Epidermal melanocyte (primary cell): Measurements from ENCODE around the gene RNF115.
"Not testable (repeated sequence)": the region's sequence is repeated elsewhere in the genome, so short reads cannot be mapped to it uniquely, and the experiment has no call there.

Source experiments
- DNase-seq: peaks from one replicate; pipeline ENCODE4 v3.0.0; 2011; ENCODE audit warnings: low spot score; ENCODE audit not compliant: insufficient read length

The RNF115 gene

DNA sequence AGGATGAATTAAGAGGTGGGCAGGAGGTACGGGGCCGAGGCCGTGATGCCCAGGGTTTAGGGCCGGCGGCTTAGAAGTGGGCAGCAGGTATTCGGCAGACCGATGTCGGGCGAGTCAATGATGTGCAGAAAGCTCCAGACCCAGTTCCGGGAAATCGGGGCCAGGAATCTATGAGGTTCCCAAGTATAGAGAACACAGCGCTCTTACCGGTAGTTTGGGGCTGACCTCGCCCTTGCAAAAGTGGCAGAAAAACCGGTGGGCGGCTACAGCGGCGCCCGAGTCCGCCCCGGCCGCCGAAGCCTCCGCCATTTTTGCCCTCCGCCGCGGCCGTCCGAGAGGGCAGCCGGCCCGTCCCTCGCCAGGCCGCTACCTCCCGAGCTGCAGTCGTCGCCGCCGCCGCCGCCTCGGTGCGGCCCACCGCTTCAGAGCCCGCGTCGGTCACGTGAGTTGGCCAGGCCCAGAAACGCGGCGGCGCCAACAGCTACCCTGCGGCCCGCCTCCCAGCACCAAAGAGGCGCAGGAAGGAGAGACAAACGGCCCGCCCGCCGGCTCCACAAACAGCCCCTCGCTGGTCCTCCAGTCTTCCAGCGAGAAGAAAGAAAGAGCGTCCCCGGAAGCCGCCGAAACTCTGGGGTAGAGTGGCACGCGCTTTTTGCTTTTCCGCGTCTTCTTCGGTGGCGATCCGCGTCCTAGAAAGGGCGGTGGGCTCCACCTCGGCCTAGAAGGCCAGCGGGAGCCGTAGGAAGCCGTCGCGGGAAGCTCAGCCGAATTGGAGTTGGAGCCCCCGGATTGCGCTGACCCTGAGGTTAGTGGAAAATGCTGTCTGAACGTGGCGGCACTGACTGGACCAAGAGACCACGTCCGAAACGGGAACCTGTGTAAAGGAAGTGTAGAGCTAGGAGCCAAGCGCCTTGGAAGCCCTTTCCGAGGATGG, at the start of gene RNF115, which contains the start of gene POLR3C:
Gene RNF115 (minus strand): TSS at position 531 of the 934 bp plus-strand sequence. CDS start 222 bp downstream, at position 309.
Gene POLR3C (plus strand): TSS at position 636 of the 934 bp plus-strand sequence. CDS start 1,577 bp downstream, outside the sequence.
- DNase-seq: peak; percentile 89

DNA sequence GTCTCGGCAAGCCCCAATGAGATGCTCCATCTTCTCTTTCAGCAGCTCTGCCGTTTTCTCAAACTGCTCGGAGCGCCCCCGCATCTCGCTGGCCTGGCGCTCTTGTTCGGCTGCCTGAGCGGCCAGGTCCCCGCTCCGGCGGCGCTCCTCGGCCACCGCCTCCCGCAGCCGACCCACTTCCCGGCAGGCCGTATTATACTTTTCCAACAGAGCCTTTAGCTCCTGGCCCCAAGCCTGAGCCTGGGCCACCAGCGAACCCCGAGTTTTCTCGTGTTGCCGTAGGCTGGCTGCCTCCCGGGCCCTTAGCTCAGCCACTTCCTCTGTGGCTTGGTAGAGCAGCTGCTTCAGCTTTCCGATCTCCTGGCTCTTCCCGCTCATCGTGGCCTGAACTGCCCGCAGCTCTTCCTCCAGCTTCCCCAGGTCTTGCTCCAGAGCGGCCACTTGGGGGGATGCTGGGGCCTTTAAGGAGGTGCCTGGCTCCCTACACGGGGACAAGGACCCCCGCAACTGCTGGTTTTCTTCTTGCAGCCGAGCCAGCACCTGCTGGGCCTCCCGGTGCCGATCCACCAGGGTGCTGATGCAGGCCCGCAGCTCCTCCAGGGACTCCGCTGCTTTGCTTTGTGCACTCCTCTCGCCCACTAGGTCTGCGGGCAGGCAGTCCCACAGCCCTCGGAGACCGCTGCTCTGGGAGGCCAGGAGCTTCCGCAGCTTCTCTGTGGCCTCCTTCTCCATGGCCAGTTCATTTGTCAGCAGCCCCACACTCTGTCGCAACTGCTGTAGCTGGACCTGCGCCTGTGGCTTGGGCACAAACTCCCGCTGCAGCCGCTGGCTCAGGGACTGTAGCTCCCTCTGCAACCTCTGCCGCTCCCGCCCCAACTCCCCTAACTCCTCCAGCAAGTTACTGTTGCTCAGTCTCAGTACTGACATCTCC, 48.4 kb upstream of the RNF115 start:
- DNase-seq: no peak

DNA sequence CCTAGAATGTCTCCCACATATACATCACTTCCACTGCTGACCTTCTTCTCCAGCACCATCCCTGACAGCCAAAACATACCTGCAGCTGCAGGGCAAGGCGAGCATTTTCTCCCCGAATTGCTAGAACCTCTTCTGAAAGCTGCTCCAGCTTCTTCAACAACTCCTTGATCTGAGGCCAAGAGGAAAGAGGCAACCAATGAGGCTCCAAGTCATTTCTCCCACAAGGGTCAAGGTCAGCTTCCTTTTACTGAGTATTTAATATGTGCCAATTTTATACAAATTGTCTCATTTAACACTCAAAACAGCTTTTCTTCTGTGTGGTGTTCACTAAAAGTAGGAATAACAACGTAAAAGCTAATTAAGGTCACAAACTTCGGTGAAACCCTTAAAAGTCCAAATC, 44.3 kb upstream of the RNF115 start:
- no peak for DNase-seq

DNA sequence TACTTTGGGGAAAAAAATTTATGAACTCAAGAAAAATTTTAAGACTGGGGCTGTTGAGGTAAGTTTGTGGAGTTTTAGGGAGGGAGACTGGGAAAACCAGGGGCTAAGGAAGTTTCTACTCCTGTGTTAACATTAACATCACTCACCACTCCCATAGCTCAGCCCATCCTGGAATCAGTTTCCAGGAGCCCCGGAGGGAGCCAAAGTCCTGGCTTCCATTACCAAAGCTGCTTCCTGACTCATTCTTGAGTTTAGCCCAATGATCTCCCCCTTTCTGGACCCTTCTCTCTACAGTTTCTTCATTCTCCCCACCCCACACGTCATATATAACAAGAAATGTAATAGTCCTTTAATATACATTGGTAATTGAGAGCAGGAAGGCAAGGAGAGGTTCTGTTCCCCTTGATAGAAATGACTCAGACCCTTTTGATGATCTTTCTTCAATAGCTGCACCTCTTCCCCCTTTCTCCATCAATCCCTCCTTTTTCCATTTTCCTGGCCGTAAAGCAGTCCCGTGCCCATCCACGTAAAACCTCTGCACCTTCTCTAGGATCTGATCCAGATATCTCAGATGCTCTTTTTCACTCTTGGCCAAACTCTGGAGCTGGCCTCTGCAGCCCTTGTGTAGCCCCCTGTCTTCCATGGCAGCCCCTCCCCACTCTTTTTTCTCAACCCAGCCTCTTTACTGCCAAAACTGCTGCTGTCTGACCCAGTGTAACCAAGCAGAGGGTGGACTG, 39.6 kb upstream of the RNF115 start:
- DNase-seq: no peak

DNA sequence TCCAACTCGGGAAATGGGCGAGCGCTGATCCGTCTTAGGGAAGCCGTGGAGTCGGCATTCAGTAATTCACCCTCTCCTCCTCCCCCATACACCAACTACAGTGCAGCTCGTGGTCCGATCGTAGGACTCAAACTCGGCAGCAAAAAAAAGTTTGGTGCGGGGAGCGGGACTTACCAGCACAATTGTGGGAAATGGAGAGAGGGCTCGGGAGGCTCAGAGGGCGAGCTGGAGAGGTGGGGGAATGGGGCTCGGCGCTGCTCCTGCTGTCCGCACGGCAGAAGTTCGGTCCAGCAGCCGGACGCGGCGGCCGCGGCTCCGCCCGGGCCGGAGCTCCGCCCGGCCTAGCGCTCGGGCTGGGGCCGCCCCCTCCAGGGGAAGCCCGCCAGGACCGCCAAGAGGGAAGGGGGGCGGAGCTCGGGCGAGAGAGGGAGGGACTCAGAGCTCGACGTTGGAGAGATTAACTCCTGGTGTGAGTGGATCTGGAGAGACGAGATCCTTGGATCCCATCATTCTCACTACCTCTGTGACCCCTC, 35.7 kb upstream of the RNF115 start:
- DNase-seq: peak; percentile 93

DNA sequence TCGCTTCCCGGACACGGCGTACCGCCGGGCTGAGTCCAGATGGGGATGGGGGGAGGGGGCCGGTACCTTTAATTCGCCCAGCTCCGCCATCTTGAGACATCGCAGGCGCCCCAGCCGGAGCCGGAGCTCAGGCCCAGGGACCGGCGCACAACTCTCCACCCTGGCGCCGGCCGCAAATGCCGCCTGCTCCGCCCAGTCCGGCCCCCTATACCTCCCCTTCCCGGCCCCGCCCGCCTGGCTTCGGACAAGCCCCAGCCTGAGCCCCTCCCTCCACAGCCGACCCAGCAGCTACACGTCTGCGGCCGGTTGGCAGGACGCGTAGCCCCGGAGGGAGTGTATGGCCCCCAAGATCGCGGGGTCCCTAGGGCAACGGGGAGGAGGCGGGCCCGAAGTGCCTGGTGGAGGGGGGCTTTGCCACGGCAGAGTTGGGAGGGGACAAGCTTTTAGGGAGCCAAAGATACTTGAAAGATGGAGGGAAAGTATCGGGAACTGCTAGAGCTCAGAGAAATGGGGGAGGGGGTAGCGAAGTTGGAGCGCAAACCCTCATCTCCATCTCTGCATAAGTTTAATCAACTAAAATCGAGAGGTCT, 35.1 kb upstream of the RNF115 start, which contains the start of gene PIAS3:
Gene PIAS3 (minus strand): TSS at position 181 of the 590 bp plus-strand sequence. CDS start 91 bp downstream, at position 90.
- peak; percentile 95 for DNase-seq

DNA sequence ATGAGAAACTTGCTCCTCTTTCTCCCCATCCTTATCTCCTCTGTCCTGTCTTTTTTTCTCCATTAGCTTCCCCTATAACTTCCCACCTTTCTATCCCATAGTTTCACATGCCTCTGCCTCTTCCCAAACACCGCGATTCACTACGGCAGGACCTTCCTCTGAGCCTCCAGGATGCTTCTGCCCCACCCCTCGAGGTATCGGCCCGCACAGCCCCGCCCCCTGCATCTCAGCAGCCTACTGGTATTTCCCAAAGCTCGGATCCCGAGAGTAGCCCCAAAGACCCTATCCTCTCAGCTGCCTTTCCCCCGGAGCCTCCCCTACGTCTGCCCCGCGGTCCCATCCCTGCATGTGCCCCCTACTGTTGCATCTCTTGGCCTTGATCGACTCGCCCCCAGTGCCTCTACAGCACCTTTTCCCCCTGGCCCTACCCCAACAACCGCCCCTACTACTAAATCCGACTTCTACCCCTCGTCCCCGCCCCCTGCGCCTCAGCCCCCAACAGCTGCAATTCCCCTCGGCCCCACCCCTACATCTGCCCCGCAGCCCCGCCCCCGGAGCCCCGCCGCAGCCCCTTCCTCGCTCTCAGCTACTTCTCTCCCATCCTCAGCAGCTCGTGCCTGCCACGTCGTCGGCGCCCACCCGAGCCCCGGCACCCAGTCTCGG, 34.5 kb upstream of the RNF115 start:
- no peak for DNase-seq

DNA sequence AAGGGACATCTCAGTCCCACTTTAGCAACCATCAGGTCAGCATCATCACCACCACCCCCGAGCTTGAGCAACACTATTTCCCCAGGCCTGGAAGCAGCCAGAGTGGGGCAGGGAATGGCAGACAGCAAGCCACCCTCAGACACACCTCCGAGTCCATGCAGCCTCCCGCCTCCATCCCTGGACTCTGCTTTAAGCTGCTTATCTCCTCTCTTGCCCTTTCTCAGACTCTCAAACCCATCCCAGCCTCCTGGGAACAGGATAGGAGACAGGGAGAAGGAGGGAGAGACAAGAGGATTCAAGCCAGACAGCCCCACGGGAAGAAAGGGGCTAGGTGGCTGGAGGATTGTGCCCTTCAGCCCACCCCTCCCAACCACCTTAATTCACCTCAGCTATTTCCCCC, 33.3 kb upstream of the RNF115 start:
- DNase-seq: no peak

DNA sequence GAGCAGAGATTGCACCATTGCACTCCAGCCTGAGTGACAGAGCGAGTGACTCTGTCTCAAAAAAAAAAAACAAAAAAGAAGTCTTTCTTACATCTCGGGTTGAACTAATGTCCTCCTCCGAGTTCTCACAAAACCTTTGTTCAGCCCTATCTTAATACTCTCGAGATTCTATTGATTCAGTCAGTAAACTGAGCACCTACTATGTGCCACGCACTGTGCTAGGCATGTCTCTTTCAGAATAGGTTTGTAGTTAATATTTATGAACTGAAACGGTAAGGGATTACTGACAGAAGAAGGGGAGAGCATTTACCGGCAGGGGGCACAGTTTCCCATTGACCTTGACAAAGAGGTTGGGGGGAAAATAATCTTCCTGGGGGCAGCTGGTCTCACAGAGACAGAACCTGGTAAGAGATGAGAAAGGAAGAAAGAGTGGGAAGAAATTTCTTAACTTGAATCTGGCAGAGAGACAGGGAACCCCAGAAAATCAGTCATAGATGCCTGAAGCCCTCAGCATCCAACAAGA, 31.6 kb upstream of the RNF115 start:
- DNase-seq: no peak

DNA sequence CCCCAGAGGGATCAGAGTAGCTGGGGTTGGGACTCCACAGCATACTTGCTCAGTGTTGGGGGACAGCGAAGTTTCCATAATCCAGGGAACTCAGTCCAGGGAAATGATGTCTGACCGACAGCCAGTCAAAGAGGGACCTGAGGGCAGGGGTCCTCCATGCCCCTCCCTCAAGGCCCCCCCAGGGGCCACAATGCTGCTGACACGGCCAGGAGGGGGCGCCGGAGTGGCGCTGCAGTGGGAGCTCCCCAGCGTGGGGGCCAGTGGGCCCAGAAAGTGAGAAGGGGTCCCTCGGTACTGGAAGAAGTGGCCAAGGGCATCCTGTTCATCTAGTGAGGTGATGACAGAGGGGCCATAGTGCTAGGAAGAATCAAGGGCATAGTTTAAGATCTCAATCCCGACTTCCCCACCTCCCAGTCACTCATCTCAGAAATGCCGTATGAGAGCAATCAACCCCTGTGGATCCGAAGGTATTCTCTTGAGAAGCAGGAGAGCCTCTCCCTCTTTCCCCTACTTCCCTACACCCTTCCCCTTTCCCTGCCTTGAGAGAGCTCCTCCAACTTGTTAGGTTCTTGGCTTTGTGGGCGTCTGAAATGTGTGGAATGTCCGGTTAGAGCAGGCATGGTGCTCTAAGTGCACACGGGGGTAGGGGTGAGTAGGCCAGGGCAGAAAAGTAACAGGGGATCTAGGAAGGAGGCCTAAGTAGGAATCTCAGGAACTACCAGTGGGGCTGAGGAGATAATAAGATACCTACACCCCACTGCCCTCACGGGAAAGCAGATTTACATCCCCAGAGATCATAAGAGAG, 25.7 kb upstream of the RNF115 start:
- no peak for DNase-seq

DNA sequence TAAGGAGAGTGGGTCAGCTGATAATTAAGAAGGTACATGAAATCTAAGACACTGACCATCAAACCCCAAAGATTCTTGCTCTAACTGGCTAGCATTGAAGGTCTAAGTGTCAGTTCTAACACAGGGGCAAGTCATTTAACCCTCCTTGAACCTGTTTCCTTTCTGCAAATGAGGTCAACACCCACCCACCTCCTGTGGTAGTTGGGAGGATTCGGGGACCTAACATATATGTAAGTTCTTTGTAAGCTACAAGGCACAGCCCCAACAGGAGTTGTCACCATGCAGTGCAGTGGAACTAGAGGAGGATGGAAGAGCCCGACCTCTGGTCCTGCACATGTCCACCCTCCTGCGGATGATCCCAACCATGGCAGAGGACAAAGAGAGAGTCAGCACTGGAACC, 23.9 kb upstream of the RNF115 start:
- DNase-seq: no peak

DNA sequence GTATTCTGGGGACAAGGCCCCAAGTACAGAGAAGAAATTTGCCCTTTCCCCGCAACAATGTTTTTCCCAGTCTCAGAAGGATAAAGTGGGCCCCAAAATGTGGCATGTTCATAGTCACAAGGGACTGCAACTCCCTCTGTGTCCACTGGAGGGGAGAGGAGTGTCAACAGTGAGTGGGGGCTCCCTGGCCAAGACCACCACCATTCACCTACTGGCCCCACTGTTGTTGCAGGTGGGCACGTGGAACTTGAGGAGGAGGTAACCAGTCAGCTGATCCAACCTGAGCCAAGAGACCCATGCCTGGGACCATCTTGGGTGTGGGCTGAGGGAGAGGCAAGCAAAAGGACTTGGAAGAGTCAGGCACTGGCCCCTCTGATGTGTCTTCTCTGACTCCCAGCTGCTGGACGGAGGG, 22.3 kb upstream of the RNF115 start:
- DNase-seq: peak; percentile 33

DNA sequence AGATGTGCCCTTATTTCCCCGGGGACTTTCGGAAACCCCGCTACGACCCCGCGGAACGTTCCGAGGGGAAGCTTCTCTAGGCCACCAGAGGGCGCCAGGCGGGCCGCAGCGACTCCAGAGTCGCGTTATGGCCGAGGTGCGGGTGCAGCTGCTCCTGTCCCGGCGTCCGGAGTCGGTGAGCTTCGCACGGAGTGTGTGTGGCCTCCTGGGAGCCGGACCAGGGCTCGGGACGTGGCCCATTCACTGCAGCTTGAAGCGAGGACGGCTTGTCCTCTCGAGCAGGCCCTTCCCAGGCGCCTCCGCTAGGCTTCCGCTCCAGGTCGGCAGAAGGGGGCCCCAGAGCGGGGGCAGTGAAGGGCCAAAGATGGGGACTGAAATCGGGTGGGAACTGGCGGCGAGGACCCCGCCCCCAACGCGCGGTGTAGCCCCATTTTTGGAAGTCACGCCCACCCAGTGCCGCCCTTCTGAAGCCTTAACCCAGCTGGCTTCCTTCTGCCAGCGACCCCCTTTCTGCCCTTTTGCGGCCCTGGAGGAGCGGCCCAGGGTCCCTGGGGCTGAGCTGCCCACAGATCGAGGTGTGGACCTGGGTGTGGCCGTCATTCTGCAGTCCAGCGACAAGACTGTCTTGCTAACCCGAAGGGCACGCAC, 21.7 kb upstream of the RNF115 start, which contains the start of gene NUDT17:
Gene NUDT17 (plus strand): TSS at position 117 of the 648 bp plus-strand sequence. CDS start 11 bp downstream, at position 128.
- peak; percentile 79 for DNase-seq

DNA sequence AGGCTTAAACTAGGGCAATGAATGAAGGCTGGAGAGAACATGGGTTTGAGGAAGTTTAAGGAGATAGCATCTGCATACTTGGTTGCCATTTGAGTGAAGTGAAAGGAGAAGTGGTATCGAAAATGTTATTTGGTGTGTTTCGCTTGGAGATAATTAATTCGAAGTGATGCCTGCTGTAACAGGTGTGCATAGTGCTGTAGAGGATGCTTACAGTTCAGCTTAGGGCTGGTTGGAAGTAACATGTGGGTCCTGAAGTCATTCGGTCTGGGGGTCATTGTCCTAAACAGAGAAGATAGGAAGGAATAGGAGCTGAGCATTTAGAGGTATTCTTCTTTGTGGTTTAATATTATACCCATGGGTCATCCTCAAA, 21.2 kb upstream of the RNF115 start:
- DNase-seq: no peak

DNA sequence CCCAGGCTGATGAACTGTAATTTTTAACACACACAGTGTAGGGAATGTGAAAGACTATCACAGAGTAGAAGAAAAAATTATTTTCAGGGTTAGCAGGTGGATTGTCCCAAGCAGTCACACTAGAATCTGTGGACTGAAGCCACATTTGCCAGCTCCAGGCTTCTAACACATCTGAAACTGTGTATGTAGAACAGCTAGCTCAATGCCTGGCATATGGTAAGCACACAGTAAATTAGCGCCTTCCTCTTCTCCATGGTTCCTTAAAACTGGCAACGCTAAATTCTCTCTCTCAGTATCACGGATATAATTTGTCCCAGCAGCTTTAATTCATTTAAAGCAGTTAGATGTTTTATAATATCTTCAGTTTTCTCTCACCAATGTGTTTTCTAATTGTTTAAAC, 19.1 kb upstream of the RNF115 start:
- no peak for DNase-seq

DNA sequence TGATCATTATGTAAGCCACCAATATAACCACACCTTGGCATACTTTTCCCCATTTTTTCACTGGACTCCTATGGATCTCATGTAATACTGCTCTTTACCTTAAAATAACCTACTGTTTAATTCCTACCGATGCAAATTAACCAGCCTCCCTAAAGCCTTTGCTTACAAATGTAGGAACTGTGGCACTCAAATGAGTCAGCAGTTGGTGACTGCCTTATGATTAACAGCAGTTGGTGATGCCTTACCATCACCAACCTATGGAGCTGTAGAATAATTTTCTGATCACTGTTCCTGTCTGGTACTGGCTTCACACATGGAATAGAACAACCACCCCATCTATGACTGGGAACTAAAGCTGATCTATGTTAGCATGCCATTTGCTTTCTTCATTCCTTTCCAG, 13.8 kb upstream of the RNF115 start:
- no peak for DNase-seq

DNA sequence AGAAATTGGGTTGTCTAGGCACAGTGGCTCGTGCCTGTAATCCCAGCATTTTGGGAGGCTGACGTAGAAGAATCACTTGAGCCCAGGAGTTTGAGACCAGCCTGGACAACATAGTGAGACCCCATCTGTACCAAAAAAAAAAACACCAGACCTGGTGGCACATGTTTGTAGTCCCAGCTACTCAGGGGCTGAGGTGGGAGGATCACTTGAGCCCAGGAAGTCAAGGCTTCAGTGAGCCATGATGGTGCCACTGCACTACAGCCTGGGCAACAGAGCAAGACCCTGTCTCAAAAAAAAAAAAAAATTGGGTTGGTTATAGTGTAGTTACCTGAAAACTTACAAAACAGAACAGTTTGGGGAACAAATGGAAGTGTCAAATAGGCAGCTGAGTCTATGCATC, 6.9 kb upstream of the RNF115 start:
- not testable (repeated sequence) for DNase-seq

DNA sequence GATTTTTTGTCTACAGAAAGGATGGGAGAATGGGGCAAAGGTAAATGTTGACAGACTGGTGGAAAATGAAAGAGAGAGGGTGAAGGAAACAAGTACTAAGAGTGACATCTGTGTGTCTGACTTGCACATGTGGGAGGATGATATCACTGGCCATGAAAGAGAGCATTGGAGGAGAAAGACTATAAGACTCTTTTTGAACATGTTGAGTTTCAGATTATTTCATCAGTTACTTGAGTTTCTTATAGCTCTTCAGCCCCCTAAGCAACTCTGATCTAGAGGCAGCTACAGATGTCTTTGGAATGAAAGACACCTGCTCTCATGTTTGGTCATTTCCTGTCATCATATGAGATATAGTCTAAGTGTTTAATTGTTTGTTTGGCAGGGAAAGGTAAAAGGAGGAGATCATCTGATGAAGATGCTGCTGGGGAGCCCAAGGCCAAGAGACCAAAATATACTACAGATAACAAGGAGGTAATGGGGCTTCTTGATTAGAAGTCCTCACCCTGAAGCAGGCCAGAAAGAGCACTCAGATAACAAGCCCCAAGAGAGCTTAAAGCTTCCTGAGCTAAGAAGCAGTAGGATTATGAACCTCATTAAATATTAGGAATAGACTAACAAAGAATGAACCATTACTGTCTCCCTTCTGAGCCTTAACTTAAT, 4.6 kb upstream of the RNF115 start:
- no peak for DNase-seq
